ENCODE data around the gene TM4SF20.

TM4SF20 gene

GRCh38 chr2:227415538-227416424 is 36.7 kb upstream of the TM4SF20 start:
- in situ Hi-C loops (cut with MboI; ENCODE audit: low pct_unique_long_range_greater_than_20kb, low sequenced_read_pairs, unreplicated experiment): no loop called here
- no peak for TF ChIP-seq CTCF (IDR thresholded peaks at IDR 0.05; ENCODE audit: extremely low read depth, insufficient read depth, missing control alignments)
- no peak for DNase-seq (ENCODE audit: low spot score)

- in situ Hi-C loops (cut with MboI; ENCODE audit: low pct_unique_long_range_greater_than_20kb, low sequenced_read_pairs, unreplicated experiment): no loop called here
- no peak for TF ChIP-seq CTCF (IDR thresholded peaks at IDR 0.05; ENCODE audit: extremely low read depth, insufficient read depth, missing control alignments)
- no peak for DNase-seq (ENCODE audit: low spot score)
These were observed 35.7 kb upstream of the TM4SF20 start for GRCh38 chr2:227414846-227415245.

- no peak for DNase-seq (ENCODE audit: low spot score)
- in situ Hi-C loops (cut with MboI; ENCODE audit: low pct_unique_long_range_greater_than_20kb, low sequenced_read_pairs, unreplicated experiment): no loop called here
- no peak for TF ChIP-seq CTCF (IDR thresholded peaks at IDR 0.05; ENCODE audit: extremely low read depth, insufficient read depth, missing control alignments)
These were observed 34.3 kb upstream of the TM4SF20 start for GRCh38 chr2:227413371-227413770.

GRCh38 chr2:227412877-227413276 is 33.8 kb upstream of the TM4SF20 start:
- in situ Hi-C loops (cut with MboI; ENCODE audit: low pct_unique_long_range_greater_than_20kb, low sequenced_read_pairs, unreplicated experiment): no loop called here
- no peak for DNase-seq (ENCODE audit: low spot score)
- no peak for TF ChIP-seq CTCF (IDR thresholded peaks at IDR 0.05; ENCODE audit: extremely low read depth, insufficient read depth, missing control alignments)

- in situ Hi-C loops (cut with MboI; ENCODE audit: low pct_unique_long_range_greater_than_20kb, low sequenced_read_pairs, unreplicated experiment): no loop called here
- TF ChIP-seq CTCF (IDR thresholded peaks at IDR 0.05; ENCODE audit: extremely low read depth, insufficient read depth, missing control alignments): no peak
- no peak for DNase-seq (ENCODE audit: low spot score)
These were observed 32.9 kb upstream of the TM4SF20 start for GRCh38 chr2:227411990-227412350.

- no peak for TF ChIP-seq CTCF (IDR thresholded peaks at IDR 0.05; ENCODE audit: extremely low read depth, insufficient read depth, missing control alignments)
- peak; percentile 38 for DNase-seq (ENCODE audit: low spot score)
- in situ Hi-C loops (cut with MboI; ENCODE audit: low pct_unique_long_range_greater_than_20kb, low sequenced_read_pairs, unreplicated experiment): no loop called here
These were observed 32.3 kb upstream of the TM4SF20 start for GRCh38 chr2:227411320-227411989.
